Neural progenitor cell (in vitro differentiated cells): Measurements from ENCODE around the gene ACTR1A. TPM values are rescaled to one million over a fixed set of nuclear protein-coding genes. Genes with fewer than 3 reads are reported as not detected.

Experiments
- DNase-seq: peaks from one replicate; pipeline ENCODE4 v3.0.0-alpha.2; 2016; ENCODE audit warnings: low spot score
- H2AFZ ChIP-seq: fragments of 200-600 bp; sonication (generic); replicated peaks from 2 replicates; pipeline ENCODE4 v1.6.1; 2016; ENCODE audit warnings: antibody characterized with exemption
- H3F3A ChIP-seq: fragments of 200-600 bp; sonication (generic); 2 replicates; pipeline ENCODE4 v1.6.1; 2016; ENCODE audit warnings: antibody characterized with exemption, low read depth
- H3K27ac ChIP-seq: fragments of 200-600 bp; sonication (generic); 2 replicates; pipeline ENCODE4 v1.5.1; 2016; ENCODE audit warnings: mild to moderate bottlenecking
- H3K27me3 ChIP-seq: fragments of 200-600 bp; sonication (generic); 2 replicates; pipeline ENCODE4 v1.6.1; 2016; ENCODE audit warnings: mild to moderate bottlenecking, moderate library complexity
- H3K36me3 ChIP-seq: fragments of 200-600 bp; sonication (generic); 2 replicates; pipeline ENCODE4 v1.5.1; 2016
- H3K4me1 ChIP-seq: fragments of 200-600 bp; sonication (generic); 2 replicates; pipeline ENCODE4 v1.6.1; 2016; ENCODE audit warnings: mixed run types
- H3K4me2 ChIP-seq: fragments of 200-600 bp; sonication (generic); 2 replicates; pipeline ENCODE4 v1.6.1; 2016
- H3K4me3 ChIP-seq: fragments of 200-600 bp; sonication (generic); 2 replicates; pipeline ENCODE4 v1.5.1; 2016
- H3K79me2 ChIP-seq: fragments of 200-600 bp; sonication (generic); 2 replicates; pipeline ENCODE4 v1.6.1; 2016; ENCODE audit warnings: low read depth
- H3K9ac ChIP-seq: fragments of 200-600 bp; sonication (generic); 2 replicates; pipeline ENCODE4 v1.6.1; 2016
- H3K9me3 ChIP-seq: fragments of 200-600 bp; sonication (generic); 2 replicates; pipeline ENCODE4 v1.5.1; 2016; ENCODE audit warnings: low read depth
- H4K20me1 ChIP-seq: fragments of 200-600 bp; sonication (generic); 2 replicates; pipeline ENCODE4 v1.6.1; 2016; ENCODE audit warnings: low read depth
- H3K27ac Mint-ChIP-seq: 3 replicates; pipeline ENCODE4 v1.8.0; 2021; ENCODE audit warnings: mixed read lengths
- H3K27me3 Mint-ChIP-seq: 2 replicates; pipeline ENCODE4 v1.8.0; 2022; ENCODE audit warnings: low read depth, mild to moderate bottlenecking, inconsistent platforms, moderate library complexity, mixed read lengths; ENCODE audit not compliant: insufficient read depth
- H3K36me3 Mint-ChIP-seq: 3 replicates; pipeline ENCODE4 v1.8.0; 2021; ENCODE audit warnings: mixed read lengths
- H3K4me1 Mint-ChIP-seq: 3 replicates; pipeline ENCODE4 v1.8.0; 2021; ENCODE audit warnings: mixed read lengths
- H3K4me3 Mint-ChIP-seq: 3 replicates; pipeline ENCODE4 v1.8.0; 2021; ENCODE audit warnings: mild to moderate bottlenecking, moderate library complexity, mixed read lengths
- H3K9me3 Mint-ChIP-seq: 3 replicates; pipeline ENCODE4 v1.8.0; 2020; ENCODE audit warnings: mixed read lengths
- CTCF ChIP-seq: fragments of 200-600 bp; sonication (generic); IDR thresholded peaks from 2 replicates; pipeline ENCODE4 v1.5.1; 2017; ENCODE audit warnings: antibody characterized with exemption, mild to moderate bottlenecking
- EZH2 ChIP-seq: fragments of 200-600 bp; sonication (generic); IDR thresholded peaks from 2 replicates; pipeline ENCODE4 v1.6.1; 2017; ENCODE audit warnings: antibody characterized with exemption, mild to moderate bottlenecking, moderate library complexity
- EZH2phosphoT487 ChIP-seq: fragments of 200-600 bp; sonication (generic); IDR thresholded peaks from 2 replicates; pipeline ENCODE4 v1.6.1; 2017; ENCODE audit warnings: antibody characterized with exemption
- total RNA-seq: library from RNA; depleted of rRNA; stranded (reverse); fragments of >200 nt; gene quantifications from 2 replicates; pipeline ENCODE4 v1.2.3, GENCODE V29; 2015; ENCODE audit warnings: low replicate concordance

The ACTR1A gene
- total RNA-seq, 1 donor from 2014 or later: 86.9 TPM

- Histone ChIP-seq H3F3A (peaks cover 28% of the 10 kb centered on the region), H3K79me2 (peaks cover 63% of the 10 kb centered on the region), H3K27ac (peak overlapping the region; percentile 10), H3K27me3 (no peaks in the 10 kb centered on the region), H3K36me3 (no peaks in the 10 kb centered on the region), H3K4me2 (peak overlapping the region; percentile 7), H3K9me3 (no peaks in the 10 kb centered on the region), H4K20me1 (peaks cover 70% of the 10 kb centered on the region), H3K9ac (no peak overlapping the region), H3K4me3 (no peak overlapping the region), H2AFZ (no peak overlapping the region), H3K4me1 (peaks cover 21% of the 10 kb centered on the region)
- no peaks in the 10 kb centered on the region for H3K9me3 Mint-ChIP-seq
- H3K36me3 Mint-ChIP-seq: peaks cover 20% of the 10 kb centered on the region
- TF ChIP-seq EZH2 (no peak), CTCF (no peak), EZH2phosphoT487 (no peak)
- H3K4me3 Mint-ChIP-seq: no peak overlapping the region
- H3K27me3 Mint-ChIP-seq: no peaks in the 10 kb centered on the region
- peaks cover 13% of the 10 kb centered on the region for H3K4me1 Mint-ChIP-seq
- DNase-seq: no peak
- no peak overlapping the region for H3K27ac Mint-ChIP-seq
Measured at GRCh38 chr10:102507521-102507920, 5.0 kb upstream of the ACTR1A start.

GRCh38 chr10:102505462-102506115 lies 3.1 kb upstream of the ACTR1A start:
- Histone ChIP-seq H3K4me2 (peak overlapping the region; percentile 73), H3K36me3 (no peaks in the 10 kb centered on the region), H3K27me3 (no peaks in the 10 kb centered on the region), H2AFZ (no peak overlapping the region), H4K20me1 (peaks cover 65% of the 10 kb centered on the region), H3K4me1 (peaks cover 26% of the 10 kb centered on the region), H3K79me2 (peaks cover 63% of the 10 kb centered on the region), H3K4me3 (peak overlapping the region; percentile 84), H3K9me3 (no peaks in the 10 kb centered on the region), H3K27ac (no peak overlapping the region), H3F3A (peaks cover 28% of the 10 kb centered on the region), H3K9ac (no peak overlapping the region)
- H3K36me3 Mint-ChIP-seq: peaks cover 13% of the 10 kb centered on the region
- H3K27ac Mint-ChIP-seq: no peak overlapping the region
- H3K4me1 Mint-ChIP-seq: peaks cover 13% of the 10 kb centered on the region
- no peaks in the 10 kb centered on the region for H3K27me3 Mint-ChIP-seq
- TF ChIP-seq CTCF: no peak
- no peak for TF ChIP-seq EZH2
- no peak for TF ChIP-seq EZH2phosphoT487
- H3K4me3 Mint-ChIP-seq: peak overlapping the region; percentile 59
- no peaks in the 10 kb centered on the region for H3K9me3 Mint-ChIP-seq
- peak; percentile 17 for DNase-seq

- Histone ChIP-seq H2AFZ (no peak overlapping the region), H3K36me3 (no peaks in the 10 kb centered on the region), H3K9ac (no peak overlapping the region), H3K79me2 (peaks cover 69% of the 10 kb centered on the region), H3K9me3 (no peaks in the 10 kb centered on the region), H3K4me3 (peak overlapping the region; percentile 84), H4K20me1 (peaks cover 67% of the 10 kb centered on the region), H3K4me2 (peak overlapping the region; percentile 73), H3K4me1 (peaks cover 26% of the 10 kb centered on the region), H3K27ac (no peak overlapping the region), H3K27me3 (no peaks in the 10 kb centered on the region), H3F3A (peaks cover 28% of the 10 kb centered on the region)
- no peak for TF ChIP-seq EZH2phosphoT487
- TF ChIP-seq EZH2: no peak
- no peak for TF ChIP-seq CTCF
- Mint-ChIP-seq H3K36me3 (peaks cover 13% of the 10 kb centered on the region), H3K27ac (no peak overlapping the region), H3K9me3 (no peaks in the 10 kb centered on the region), H3K4me3 (no peak overlapping the region), H3K4me1 (peaks cover 13% of the 10 kb centered on the region), H3K27me3 (peaks cover 2% of the 10 kb centered on the region)
- DNase-seq: no peak
Measured at GRCh38 chr10:102504976-102505300, 2.4 kb upstream of the ACTR1A start.
